ENCODE results near the gene TNP2. TPM values are rescaled to one million over a fixed set of nuclear protein-coding genes. Genes with fewer than 3 reads are reported as not detected.

The TNP2 gene
- total and polyA plus RNA-seq, 9 of the 15 experiments (the other 6 are each of a cell fraction or from before 2014, with no cell fraction given) = not detected

GRCh38 chr16:11312718-11313492, 43.8 kb upstream of the TNP2 start (continued):
- TF ChIP-seq RBM17 (IDR thresholded peaks at IDR 0.05; ENCODE audit: borderline replicate concordance, low read depth, low read length) (no peak), ADNP (tag; IDR thresholded peaks at IDR 0.05) (no peak), RAD51 (IDR thresholded peaks at IDR 0.05; ENCODE audit: borderline replicate concordance, low read depth) (peak; percentile 74), NFRKB (IDR thresholded peaks at IDR 0.05; ENCODE audit: low read depth) (no peak), TGIF2 (CRISPR knock-in tag; IDR thresholded peaks at IDR 0.05) (no peak), NKRF (IDR thresholded peaks at IDR 0.05; ENCODE audit: borderline replicate concordance) (0 out of 2 replicates have a peak, but pooled peaks have one; percentile 28), RREB1 (CRISPR knock-in tag; IDR thresholded peaks at IDR 0.05) (no peak), L3MBTL2 (IDR thresholded peaks at IDR 0.05) (peak; percentile 94), ZNF717 (CRISPR knock-in tag; IDR thresholded peaks at IDR 0.05) (no peak), ZBTB33 (CRISPR knock-in tag; IDR thresholded peaks at IDR 0.05) (no peak), STAT5B (CRISPR knock-in tag; IDR thresholded peaks at IDR 0.05) (no peak), GTF2E2 (tag; IDR thresholded peaks at IDR 0.05) (no peak)

All from K562 (cell line).